GM19397 (cell line): ENCODE measurements around the gene SARNP.

Experiments used
- ATAC-seq: cut with Tn5 transposase; IDR thresholded peaks from one replicate; pipeline ENCODE4 v1.9.1; 2021; ENCODE audit warnings: mild to moderate bottlenecking, moderate library complexity; ENCODE audit not compliant: unreplicated experiment

SARNP gene

DNA sequence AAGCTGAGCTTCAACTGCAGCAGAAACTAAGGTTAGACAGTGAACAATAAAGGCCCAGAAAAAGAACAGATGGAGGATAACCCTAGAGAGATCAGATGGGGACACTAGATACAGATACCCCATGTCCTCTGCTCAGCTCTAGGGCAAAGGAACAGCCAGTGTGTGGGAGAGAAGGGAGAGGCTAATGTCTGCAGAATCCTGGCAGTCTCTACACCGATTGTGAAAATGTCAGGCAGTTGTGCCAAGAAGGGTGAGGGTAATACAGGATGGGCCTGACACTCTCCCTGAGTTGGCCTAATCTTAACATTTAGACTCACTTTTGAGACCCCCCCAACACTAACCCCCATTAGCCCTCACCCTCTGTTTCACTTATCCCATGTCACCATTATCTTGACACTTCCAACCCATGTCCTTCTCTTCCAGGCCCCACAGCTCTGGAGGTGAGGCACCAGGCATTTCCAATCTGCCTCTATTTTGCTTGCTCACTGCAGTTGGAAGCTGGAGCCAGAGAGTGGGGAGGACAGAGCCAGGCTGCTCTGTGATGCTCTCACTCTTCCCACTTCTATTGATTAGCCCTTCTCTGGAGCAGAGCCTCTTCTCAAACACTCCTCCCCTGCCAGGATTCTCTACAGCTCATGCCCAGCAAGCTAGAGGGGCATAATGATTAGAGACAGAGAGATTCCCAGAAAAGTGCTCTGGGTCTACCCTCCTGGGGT, 104.7 kb downstream of the SARNP start:
- ATAC-seq = no peak

DNA sequence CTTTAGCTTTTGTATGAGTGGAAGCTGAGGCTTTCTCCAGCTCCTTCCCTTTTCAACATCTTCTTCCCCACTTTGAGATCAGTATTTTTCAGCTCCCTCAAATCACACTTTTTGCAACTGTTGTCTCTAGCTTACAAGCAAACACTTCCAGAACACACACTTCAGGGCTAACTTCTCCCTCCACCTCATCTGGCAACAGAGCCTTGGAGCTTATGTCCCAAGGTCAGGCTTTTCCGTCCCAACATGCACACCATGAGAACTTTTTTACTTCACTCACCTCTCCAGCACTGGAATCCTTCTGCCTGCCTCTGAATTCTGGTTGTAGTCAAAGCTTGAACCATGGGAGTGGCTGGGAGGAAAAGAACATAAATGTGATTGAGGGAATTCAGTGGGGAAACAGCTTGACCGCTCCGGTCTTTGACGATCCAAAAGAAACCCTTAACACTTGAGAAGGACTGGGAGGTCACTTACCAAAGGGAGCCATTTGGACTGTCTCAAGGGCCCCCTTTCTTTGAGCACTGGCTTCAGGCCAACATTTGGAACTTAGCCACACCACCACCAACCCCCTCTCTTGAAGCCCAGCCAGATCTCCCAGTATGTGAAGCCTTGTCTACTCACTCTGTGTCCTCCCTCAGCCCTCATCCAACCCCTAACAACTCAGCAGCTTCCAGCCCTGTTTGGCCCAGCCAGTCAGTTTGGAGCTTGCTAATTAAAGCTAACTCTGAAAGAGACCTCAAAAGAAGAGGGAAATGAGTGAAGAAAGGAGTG, 105.6 kb downstream of the SARNP start:
- no peak for ATAC-seq

GRCh38 chr12:55708695-55709233, 108.8 kb downstream of the SARNP start:
- ATAC-seq = no peak

- ATAC-seq = no peak
Observed at GRCh38 chr12:55707841-55708694, 109.5 kb downstream of the SARNP start, which contains the start of gene ITGA7. ITGA7 (minus strand) TSS chr12:55707904; CDS start chr12:55707682, 222 bp downstream.
